ENCODE data around the gene FAAH.

Gene FAAH

DNA sequence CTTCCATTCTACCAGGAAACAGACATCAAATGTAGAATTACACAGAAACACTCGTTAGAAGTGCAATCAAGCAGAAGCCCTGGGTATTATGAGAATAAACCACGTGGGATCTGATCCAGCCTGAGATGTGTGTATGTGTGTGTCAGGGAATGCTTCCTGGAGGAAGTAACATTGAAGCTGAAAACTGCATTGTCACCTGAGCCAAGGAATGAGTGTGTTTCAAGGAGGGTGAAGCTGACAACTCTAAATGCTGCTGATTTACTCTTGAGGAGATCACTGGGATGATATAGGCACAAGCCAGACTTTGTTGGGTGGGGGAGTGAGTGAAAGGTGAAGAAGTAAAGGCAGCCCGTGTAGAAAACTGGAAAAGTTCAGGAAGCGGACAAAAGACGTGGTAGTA is 27.6 kb downstream of the FAAH start:
- no peak for DNase-seq (ENCODE audit: insufficient read length, low spot score)
- no peak for FAIRE-seq

DNA sequence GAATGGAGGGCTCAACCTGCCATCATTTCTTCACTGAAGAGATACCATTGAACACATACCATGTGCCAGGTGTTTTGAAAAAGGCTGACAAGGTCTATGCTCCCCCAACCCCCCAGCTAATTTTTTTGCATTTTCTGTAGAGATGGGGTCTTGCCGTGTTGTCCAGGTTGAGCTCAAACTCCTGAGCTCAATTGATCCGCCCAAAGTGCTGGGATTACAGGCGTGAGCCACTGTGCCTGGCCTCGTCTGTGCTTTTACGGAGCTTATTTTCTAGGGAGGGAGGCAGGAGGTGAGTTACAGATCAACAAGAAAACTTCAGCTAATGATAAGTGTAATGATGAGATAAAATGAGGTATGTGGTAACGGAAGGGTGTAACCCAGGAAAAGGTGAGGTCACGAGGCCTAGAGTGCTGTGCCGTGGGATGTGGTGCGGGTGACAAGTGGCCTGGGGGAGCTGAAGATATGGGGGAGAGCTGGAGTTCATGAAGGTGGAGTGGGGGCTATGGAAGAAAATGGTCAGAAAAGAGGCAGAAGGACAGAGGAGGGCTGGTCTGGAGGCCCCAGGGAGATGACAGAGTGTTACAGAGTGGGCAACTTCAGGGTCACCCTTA is 28.2 kb downstream of the FAAH start:
- DNase-seq (ENCODE audit: insufficient read length, low spot score) (no peak), FAIRE-seq (no peak)

DNA sequence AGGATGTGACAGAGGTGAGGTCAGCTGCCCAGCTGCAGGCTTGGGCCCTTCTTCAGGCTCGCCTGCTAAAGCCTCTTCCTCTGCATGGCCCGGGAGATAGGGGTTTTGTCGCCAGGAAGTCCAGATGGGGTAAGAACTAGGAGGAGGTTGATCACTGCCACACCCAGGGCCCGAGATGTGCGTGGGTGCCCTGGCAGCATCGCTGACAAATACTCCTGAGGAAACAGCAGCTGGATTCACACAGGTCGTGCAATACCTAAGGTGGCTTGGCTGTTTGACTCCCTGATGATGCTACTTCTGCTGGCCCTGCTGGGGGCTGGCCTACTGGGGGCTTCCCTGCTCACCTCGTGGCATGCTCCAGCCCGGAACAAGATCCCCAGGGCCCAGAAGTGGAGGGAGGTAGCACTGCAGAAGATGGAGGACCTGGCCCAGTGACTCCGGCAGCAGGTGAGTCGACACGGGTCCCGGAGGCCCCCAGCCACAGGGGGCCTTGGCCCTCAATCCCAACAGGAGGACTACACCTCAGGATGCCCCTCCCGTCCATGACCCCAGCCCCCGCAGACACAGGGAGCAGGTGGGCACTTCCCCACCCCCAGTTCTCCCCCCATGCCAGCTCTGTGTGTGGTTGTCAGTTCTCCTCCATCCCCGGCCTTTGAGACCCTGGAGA is 29.6 kb downstream of the FAAH start:
- DNase-seq (ENCODE audit: insufficient read length, low spot score): no peak
- FAIRE-seq: no peak

DNA sequence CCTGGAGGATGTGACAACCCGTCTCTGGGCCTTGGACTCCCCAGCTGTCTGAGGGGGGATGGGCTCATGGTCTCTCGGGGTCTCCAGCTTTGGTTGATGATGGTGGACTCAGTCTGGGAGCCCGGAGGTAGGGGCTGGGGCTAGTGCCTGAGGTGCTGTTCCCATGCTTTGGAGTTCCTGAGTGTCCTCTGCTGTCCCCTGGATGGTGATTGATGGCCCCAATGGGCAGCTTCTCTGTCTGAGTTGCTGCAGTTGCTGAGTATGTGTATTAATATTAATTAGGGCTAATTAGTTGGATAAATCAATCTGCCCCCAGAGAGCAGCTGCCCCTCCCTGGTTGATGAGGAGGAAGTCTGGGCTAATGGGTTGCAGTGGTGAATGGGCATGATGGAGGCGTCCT is 30.6 kb downstream of the FAAH start:
- FAIRE-seq (no peak), DNase-seq (ENCODE audit: insufficient read length, low spot score) (no peak)

DNA sequence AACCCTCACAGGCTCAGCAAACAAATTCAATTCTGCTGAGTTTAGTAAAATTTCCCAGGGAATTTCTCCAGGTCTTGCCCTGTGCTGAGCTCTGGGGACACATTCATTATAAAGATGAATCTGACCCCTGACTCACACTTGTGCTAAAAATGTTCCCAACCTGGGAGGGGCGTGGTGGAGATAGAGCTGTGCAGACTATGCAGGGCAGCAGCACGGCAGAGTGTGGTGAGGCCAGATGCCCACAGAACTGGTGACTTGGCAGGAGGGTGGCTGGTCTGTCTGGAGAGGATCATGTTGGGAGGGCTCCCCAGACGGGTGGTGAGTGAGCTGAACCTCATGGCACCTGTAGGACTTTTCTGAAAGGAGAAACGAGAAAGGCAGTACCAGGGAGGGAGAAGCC is 31.6 kb downstream of the FAAH start:
- DNase-seq (ENCODE audit: insufficient read length, low spot score) (no peak), FAIRE-seq (no peak)

DNA sequence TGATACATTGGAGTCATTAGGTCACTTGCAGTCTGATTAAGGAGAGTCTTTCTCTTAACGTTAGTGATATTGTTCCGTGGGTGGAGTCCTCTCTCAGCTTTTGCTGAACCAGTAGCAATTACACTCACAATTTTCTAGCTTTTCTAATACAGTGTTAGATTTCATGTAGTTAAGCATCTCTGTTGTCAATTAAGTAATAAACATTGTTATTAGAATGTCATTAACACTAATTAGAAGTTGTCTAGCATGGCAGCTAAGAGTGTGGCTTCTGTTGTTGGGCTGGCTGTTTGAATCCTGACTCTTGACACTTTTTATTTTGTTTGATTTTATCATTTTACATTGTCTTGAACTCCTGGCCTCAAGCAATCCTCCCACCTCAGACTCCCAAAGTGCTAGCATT is 33.4 kb downstream of the FAAH start:
- DNase-seq (ENCODE audit: insufficient read length, low spot score) (no peak), FAIRE-seq (no peak)

DNA sequence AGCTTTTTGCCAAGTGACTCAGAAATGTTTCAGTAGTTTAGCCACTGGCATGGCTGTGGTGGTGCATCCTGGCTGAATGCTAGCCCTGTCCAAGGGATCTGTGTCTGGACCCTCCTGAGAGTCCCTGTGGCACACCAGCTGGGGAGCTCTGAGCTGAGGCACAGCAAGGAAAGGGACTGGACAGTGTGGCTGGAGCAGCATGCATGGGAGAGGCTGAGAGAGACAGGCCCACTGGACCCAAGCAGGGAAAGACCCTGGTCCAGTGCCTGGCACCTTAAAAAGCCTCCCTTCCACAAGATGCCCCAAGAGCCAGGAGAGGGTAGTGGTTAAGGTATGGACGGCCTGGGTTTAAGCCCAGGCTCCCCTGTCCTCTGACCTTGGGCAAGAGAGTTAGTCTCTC is 35.3 kb downstream of the FAAH start:
- DNase-seq (ENCODE audit: insufficient read length, low spot score) (no peak), FAIRE-seq (no peak)

DNA sequence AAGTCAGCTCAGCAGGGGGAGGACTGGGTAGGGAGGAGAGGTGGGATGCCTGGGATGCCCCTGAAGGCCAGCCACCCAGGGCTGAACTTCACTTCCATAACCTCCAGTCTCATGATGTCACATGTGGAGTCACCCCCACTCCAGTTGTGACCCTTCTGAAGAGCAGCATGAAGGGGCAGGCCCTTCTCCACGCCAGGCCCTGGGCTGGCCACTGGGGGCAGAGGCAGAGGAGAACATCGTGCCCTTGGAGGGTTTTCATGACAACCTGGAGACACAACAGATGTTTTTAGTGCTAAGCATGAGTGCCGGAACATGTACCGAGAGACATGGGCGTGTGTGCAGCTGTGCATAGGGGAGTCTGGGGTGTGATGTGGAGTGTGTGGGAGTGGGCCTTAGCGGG is 37.6 kb downstream of the FAAH start:
- FAIRE-seq: no peak

DNA sequence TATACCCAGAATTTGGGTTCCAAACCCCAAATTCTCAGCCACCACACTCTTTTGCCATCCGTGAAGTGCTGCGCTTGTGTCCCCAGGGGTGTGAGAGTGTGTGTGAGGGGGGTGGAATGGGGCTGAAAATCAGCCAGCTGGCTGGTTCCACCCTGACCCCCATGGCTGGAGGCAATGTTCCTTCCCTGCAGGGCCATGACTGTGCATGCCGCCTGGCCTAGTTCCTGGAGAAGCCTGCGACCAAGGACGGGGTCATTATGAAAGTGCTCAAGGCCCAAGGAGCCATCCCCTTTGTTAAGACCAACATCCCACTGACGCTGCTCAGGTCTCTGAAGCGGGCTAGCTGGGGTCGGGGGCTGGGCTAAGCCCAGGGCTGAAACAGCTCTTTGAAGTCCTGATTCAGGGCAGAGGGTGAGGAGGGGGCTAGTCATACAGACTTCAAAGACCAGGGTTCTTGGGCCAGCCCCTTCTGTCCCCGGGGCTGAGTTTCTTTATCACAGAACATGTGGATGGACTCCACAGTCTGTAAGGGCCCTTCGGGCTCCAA is 38.7 kb downstream of the FAAH start:
- FAIRE-seq (no peak), DNase-seq (ENCODE audit: insufficient read length, low spot score) (no peak)

More for the DNA sequence above, 37.6 kb downstream of the FAAH start:
- DNase-seq (ENCODE audit: insufficient read length, low spot score): no peak

DNA sequence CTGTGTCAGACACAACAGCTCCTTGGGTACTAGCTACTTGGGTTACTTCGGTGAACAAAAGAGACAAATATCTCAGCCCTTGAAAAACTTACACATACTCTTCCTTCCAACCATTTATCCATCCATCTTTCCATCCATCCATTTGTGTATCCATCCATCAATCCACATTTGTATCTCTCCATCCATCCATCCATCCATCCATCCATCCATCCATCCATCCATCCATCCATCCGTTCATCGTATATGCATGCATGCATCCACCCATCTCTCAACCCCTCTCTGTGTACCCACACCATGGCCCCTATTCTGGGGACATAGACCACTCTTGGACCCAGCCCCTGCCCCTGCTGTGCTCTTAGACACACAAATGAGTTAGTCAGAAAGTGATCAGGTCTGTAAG is 40.2 kb downstream of the FAAH start:
- DNase-seq (ENCODE audit: insufficient read length, low spot score): no peak
- no peak for FAIRE-seq

DNA sequence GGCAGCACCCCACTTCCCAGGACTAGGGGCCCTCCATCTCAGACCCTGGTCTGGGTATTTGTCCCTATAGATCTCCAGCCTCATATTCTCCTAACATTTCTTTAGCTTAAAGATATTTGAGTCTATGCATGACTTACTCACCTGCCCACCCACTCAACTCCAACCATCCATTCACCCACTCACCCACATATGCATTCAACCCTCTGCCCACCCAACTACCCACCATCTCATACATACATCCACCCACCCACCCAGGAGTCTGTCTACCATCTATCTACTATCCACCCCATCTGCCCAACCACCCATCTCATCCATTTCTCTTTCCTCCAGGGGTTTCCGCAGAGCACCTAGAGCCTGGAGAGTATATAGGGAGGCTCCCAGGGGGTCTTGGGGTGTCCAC is 42.7 kb downstream of the FAAH start:
- no peak for DNase-seq (ENCODE audit: insufficient read length, low spot score)
- no peak for FAIRE-seq

DNA sequence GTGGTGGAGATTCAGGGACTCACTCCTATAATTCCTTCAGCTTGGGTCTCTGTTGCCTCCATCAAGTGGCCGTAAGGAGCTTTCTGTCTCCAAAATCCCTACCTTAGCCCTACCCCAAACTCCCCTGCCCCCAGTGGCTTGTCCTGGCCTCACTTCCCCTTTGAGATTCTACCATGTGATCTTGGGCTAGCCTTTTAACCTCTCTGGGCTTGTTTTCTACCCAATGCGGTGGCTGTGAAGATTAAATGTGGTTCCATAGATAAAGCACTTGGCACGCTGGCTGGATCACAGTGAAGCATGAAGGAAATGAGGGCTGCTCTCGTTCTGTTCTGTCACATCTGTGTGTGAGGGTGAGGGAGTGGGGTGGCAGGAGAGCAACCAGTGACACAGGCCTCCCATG is 43.6 kb downstream of the FAAH start:
- no peak for FAIRE-seq
- no peak for DNase-seq (ENCODE audit: insufficient read length, low spot score)

DNA sequence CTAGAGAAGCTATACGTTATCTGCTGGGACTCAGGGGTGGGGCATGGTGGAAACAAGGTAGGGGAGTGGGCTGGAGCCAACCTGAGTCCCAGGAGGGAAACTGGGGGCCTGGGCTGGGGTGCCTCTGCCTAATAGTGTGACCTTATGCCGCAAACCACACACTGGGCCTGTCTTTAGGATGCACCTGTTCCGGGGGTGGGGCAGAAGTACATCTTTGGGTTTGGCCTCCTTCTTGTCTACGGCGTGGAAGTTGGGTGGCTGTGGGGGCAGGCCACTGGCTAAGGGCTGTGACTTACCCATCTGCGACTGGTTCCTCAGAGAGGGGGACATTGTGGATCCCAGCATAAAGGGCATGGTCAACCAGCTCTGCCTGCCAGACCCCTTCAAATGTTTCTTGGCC is 44.2 kb downstream of the FAAH start:
- FAIRE-seq (no peak), DNase-seq (ENCODE audit: insufficient read length, low spot score) (no peak)

DNA sequence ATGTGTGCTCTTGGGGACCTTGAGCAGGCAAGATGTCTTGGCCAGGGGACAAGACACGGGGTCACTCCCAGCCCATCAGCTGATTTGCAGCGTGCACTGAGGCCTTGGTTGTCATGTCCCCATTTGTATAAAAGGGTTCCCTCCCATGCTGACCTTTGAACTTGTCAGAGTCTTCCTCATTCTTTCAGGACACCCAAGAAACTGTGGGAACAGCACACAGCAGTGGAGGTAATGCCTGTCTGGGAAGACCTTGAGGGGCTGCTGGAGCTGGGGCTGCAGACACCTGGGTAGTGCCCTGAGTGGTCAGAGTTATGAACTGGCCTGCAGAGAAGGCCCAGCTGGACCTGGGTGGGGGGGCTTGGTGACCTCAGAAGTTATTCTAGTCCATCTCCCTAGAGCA is 46.4 kb downstream of the FAAH start:
- FAIRE-seq (no peak), DNase-seq (ENCODE audit: insufficient read length, low spot score) (no peak)

DNA sequence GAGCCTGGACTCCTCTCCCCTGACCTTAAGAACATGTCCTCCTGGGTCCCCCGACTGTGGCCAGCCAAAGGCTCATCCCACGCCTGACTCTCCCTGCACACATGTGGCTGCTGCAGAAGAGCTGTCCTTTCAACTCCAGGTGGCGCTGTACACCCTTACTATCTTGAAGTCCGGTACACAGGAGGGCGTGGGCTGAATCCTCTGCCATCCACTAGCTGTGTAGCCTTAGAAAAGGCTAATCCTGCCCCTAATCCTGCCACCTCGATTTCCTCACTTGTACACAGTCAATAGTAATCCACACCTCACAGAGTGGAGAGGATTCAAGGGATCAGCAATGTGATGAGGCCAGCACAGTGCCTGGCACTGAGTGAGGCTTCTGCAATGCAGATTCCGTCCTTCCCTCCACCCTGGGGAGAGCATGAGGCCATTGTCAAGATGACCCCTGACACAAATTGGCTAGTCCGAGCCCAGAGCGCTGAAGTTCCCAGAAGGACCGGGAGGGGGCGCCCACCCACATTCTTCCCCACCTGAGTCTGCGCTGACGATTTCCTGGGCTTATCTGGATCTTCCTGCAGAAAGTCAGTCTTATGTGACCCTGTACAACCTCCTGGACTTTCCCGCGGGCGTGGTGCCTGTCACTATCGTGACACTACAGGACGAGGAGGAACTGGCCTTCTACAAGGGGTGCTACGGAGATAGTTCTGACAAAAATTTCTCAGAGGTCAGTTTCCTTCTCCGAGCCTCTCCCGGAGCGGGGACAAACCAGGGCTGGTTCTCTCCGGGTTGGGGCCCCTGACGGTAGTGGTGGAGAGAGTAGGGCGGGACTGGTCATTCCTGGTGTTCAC is 48.4 kb downstream of the FAAH start:
- DNase-seq (ENCODE audit: insufficient read length, low spot score) (peak; percentile 86), FAIRE-seq (no peak)

DNA sequence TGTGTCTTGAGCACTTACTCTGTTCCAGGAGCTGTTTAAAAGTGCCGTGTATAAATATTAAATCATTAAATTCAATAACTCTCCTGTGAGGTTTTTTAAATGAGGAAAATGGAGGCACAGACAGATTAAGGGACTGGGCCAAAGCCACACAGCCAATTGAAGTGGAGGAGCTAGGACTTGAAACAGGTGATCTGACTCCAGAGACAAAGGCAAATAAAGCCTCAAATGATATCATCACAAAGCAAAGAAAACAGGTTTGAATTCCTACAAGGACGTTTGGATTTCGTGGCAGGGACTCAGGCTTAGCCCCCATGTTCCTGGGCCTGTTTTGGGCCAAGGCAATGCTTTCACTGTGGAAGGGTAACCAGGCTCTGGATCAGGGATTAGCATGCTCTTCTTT is 50.3 kb downstream of the FAAH start:
- DNase-seq (ENCODE audit: insufficient read length, low spot score): no peak
- FAIRE-seq: no peak

DNA sequence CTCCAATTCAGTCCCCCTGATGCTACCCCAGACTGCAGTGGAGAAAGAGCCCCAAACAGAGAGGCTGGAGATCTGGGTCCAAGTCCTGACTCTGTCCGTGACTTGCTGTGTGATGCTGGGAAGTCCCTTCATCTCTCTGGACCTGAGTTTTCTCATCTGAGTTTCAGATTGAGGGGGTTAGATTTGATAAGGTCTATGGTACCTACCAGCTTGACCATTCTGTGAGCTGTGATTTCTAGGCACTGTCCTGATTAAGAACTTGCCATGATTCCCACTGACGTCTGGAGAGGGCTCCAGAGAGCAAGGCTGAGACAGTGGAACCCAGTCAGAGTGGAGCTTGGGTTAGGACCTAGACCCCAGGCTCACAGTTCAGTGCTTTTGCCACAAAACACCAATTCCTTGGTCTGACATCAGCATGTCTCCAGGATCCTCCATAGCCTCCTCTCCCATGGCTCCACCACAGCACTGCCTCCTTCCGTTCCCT is 51.7 kb downstream of the FAAH start:
- no peak for DNase-seq (ENCODE audit: insufficient read length, low spot score)
- FAIRE-seq: no peak

DNA sequence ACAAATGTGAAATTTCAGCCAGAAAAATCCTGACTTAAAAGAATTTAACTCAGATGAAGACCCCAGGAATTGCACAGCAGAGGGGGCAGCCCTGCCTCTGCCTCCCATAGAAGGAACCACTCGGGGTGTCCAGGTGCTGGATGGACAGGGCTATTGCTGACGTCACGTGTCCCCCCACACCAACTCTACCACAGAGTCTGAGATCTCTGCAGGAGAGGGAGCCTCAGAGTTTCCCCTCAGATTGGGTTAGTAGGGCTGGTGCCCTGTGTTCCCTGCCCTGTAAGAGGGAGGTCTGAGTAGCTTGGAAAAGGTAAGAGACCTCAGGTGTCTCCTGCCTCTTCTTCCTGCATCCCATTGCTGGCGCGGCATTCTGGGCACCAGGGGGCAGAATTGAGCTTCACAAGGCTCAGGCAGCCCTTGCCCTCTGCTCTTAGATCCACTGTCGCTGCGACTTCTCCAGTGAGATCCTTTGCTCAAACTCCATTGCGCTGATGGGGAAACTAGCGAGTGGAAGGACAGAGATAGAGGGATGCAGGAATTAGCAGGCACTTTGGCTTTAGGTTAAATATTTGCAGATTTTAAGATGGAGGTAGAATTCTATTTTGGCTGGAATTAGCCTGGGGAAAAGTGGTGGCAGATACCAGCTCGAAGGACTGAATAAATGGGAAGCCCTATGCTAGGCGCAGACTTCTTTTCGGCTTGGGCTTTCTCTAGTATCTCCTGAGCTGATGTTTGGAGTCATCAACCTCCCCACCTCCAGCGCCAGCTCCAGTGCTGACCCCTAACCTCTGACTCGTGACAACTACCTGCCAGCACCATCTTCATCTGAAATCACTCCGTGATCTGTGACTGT is 52.8 kb downstream of the FAAH start:
- FAIRE-seq (peak; percentile 56), DNase-seq (ENCODE audit: insufficient read length, low spot score) (peak; percentile 76)

DNA sequence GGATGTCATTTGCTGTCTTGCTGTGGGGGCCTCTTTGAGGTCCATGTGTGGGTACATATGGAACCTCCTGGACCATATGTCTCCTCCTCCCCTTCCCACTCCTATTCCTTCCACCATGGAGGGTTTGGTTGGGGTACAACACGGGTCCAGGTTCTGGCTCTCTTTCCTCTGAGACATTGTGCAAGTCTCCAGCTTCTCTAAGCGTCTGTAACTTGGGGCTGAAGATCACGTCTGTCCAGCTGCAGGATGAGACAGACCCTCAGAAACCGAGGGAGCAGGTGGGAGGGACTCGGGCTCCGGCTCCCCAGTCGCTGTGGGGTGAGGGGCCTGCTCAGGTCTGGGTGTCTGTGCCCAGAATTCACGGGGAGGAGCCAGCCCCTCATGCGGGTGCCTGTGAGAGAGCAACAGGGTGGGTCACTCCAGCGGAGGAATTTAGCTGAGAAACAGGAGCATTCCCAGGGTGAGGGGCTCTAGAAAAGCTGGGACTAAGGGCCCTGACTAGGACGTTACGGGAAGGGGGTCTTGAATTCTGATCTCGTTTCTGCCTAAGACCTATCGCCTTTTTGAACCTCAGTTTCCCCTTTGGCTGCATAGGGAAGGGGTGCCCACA is 53.5 kb downstream of the FAAH start:
- no peak for FAIRE-seq

More for the DNA sequence above, 53.5 kb downstream of the FAAH start:
- no peak for DNase-seq (ENCODE audit: insufficient read length, low spot score)
